Astrocyte of the spinal cord (primary cell): Measurements from ENCODE around the gene FTSJ3.

ENCODE experiments used
- DNase-seq: peaks from one replicate; pipeline ENCODE4 v3.0.0; 2011; ENCODE audit warnings: low read depth, low spot score
- H3K4me3 ChIP-seq: 2 replicates; pipeline ENCODE4 v1.5.1; 2011; ENCODE audit warnings: low read depth, mild to moderate bottlenecking, low read length, moderate library complexity
- in situ Hi-C: cut with HindIII; loops from 2 replicates; pipeline ENCODE4 v1.10.0; 2017; ENCODE audit warnings: low sequenced_read_pairs
- TF ChIP-seq, protein P1 (sequence below): IDR thresholded peaks from 2 replicates; pipeline ENCODE4 v1.5.1; 2012; ENCODE audit warnings: low read depth, mild to moderate bottlenecking, low read length, inconsistent platforms

Gene FTSJ3

DNA sequence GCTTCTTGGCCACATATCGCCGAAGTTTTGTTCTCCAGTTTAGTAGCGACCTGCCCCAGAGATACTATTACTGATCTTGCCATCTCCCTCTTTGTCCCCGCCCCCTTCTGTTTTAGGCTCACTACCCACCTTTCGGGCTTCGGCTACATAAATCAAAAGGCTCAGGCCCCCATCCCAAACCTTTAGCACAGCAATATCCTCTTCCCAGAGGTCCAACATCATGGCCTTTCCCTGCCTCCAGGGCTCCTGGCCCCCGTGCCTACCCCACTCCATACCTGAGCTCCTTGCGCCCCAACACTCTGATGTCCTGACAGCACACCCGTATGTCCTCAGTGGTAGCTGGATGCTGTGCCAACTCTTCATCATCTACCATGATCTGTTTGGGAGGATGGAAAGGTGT, 3.1 kb downstream of the FTSJ3 start:
- H3K4me3 ChIP-seq: no peak overlapping the region
- TF ChIP-seq, protein P1, sequence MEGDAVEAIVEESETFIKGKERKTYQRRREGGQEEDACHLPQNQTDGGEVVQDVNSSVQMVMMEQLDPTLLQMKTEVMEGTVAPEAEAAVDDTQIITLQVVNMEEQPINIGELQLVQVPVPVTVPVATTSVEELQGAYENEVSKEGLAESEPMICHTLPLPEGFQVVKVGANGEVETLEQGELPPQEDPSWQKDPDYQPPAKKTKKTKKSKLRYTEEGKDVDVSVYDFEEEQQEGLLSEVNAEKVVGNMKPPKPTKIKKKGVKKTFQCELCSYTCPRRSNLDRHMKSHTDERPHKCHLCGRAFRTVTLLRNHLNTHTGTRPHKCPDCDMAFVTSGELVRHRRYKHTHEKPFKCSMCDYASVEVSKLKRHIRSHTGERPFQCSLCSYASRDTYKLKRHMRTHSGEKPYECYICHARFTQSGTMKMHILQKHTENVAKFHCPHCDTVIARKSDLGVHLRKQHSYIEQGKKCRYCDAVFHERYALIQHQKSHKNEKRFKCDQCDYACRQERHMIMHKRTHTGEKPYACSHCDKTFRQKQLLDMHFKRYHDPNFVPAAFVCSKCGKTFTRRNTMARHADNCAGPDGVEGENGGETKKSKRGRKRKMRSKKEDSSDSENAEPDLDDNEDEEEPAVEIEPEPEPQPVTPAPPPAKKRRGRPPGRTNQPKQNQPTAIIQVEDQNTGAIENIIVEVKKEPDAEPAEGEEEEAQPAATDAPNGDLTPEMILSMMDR: no peak
- DNase-seq: no peak
- in situ Hi-C loops: no loop called here

DNA sequence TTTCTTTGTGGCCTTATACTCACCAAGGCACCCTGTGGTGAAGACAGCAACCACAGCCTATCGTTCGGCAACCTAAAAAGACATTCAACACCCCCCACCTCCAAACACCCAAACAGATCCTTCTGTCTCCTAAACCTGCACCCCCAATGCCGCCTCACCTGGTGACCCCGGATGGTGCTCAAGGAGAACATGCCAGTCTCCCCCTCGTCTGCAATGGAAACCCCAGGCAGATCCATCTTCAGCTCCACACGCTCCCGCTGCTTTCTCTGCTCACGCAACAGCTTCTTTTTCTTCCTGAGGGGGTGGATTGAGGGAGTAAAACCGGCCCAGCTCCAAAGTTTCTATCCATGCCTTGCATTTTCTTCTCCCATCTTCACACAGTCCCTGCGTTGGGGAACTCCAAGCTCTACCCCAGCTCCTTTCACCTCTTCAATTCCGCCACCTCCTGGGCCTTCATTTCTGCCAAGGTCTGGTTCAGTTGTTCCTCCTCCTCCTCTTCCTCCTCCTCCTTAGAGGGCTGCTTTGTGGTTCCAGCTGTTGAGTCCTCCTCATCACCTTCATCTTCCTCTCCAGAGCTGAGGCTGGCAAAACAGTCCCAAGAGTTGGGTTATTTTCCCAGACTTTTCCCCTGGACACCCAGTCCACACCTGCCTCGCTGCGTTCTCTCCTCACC, 3.7 kb downstream of the FTSJ3 start:
- no peak for DNase-seq
- no peak overlapping the region for H3K4me3 ChIP-seq
- TF ChIP-seq, protein P1: no peak
- in situ Hi-C loops: no loop called here

DNA sequence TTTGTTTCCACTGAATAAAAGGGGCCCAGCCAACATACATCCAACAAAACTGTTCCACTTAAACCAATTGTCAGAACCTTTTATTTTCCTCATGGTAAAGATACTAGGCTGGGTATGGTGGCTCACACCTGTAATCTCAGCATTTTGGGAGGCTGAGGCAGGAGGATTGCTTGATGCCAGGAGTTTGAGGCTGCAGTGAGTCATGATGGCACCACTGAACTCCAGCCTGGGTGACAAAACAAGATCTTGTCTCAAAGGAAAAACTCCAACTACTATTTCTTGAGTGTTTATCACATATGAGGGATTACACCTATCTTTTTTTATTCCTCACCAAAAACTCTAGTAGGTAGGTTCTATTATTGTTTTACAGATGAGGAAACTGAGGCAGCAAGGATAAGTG, 4.9 kb downstream of the FTSJ3 start:
- DNase-seq: no peak
- TF ChIP-seq, protein P1: no peak
- H3K4me3 ChIP-seq: no peak overlapping the region
- in situ Hi-C loops: no loop called here

DNA sequence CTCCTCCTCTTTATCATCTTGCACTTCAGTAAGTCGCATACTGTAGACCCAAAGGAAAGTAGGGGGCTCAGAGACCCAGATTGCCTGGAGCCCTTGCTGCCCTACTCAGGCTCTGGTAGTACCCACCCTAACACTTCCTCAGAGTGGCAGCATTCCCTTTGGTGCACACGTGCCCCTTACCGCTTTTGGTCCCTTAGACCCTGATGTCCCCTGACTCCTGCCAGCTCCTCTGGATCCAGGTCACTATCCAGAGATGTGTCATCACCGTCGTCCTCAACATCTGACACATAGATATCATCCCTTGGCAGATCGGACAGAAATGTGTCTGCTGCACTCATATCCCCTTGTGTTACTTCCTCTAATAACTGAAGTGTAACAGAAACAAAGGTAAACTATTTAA, 5.7 kb downstream of the FTSJ3 start:
- in situ Hi-C loops: no loop called here
- TF ChIP-seq, protein P1: no peak
- DNase-seq: no peak
- H3K4me3 ChIP-seq: no peak overlapping the region

DNA sequence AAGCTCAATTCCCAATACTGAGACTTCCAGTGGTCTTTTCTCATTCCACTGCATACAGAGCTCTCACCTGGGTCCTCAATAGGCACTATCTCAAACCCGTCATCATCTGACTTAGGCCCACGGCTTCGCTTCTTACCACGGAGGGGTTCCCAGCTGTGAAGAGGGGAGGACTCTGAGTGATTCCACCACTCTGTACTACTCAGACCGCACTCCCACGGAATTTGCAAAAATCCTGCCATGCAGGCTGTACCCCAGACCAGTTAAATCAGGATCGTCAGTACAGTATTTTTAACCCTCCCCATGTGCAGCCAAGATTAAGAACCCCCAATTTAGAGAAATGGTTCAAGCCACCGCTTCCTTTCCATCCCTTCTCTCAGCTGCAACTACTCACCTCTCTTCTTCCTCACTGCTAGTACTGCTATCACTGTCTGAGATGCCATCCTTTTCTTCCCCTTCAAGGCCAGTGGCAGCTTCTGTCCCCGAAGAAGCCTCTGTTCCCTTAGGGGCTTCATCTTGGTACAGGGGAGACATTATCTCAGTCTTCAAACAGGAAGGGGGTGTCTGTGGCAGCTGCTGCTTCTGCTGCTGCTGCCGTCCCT, 6.4 kb downstream of the FTSJ3 start:
- TF ChIP-seq, protein P1: no peak
- in situ Hi-C loops: no loop called here
- no peak overlapping the region for H3K4me3 ChIP-seq
- DNase-seq: no peak

DNA sequence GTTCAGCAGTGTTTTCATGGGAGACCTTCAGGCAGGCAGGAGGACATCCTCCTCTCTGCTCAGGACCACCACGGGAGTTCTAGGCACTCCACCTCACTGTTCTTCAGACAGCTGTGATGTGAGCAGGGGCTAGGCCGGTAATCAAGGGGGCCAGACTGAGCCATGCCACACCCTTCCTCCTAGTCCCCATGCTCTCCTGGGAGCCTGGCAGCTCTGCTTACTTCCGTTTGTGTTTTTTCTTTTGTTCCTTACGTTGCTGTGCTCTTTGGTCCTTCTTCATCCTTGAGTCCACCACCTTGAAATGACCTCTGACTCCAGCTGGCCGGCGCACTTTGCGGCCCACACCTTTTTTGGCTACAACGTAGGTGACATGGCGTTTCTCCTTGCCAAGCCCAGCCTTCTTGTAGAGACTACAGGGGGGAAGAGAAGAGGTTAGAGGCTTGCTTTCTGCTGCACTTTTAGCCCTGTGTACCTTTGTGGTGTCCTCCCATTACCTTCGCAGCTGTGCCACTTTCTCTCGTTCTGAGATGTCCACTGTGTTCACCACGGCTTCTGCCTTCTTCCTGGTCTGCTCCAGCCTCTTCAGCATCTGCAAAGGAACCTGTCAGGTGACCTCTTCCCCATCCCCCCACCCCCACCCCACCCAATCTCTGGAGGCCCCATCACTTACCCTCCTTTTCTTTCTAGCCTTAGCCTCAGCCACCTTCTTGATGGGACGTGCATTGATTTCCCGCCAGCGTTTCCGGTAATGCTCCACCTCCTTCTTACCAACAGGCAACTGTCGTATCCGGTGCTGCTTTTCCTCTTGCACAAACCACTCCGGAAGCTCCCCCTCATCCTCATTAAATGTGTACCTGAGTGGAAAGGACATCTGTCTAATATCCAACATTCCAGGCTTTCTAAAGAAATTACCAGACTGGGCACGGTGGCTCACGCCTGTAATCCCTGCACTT, 7.6 kb downstream of the FTSJ3 start:
- in situ Hi-C loops: no loop called here
- TF ChIP-seq, protein P1: no peak
- no peak for DNase-seq
- H3K4me3 ChIP-seq: no peak overlapping the region
